Activated T-cell treated with anti-CD3 and anti-CD28 coated beads for 24 hours (primary cell): Measurements from ENCODE around the gene ZNF121.
"Not testable (repeated sequence)": the region's sequence is repeated elsewhere in the genome, so short reads cannot be mapped to it uniquely, and the experiment has no call there.

Experiments used
- DNase-seq: peaks from one replicate; pipeline ENCODE4 v3.0.0-alpha.2; 2020; ENCODE audit warnings: low read depth

Gene ZNF121

GRCh38 chr19:9584073-9584833 lies at the start of gene ZNF121:
Gene ZNF121 (minus strand): TSS chr19:9584504. CDS start chr19:9568097, 16,407 bp downstream.
- DNase-seq: peak; percentile 79

- no peak for DNase-seq
Measured at GRCh38 chr19:9627856-9628255, 43.6 kb upstream of the ZNF121 start.

- no peak for DNase-seq
Measured at GRCh38 chr19:9622531-9622930, 38.2 kb upstream of the ZNF121 start.

- DNase-seq: peak; percentile 82
Measured at GRCh38 chr19:9621156-9622037, 37.1 kb upstream of the ZNF121 start, which contains the start of gene ZNF561. Gene ZNF561 (minus strand): TSS chr19:9621232. CDS start chr19:9619456, 1,776 bp downstream.

GRCh38 chr19:9620842-9621155 lies 36.5 kb upstream of the ZNF121 start:
- DNase-seq: no peak

GRCh38 chr19:9615844-9616243 lies 31.5 kb upstream of the ZNF121 start:
- no peak for DNase-seq

- DNase-seq: no peak
Measured at GRCh38 chr19:9610484-9611113, 26.3 kb upstream of the ZNF121 start.

GRCh38 chr19:9608912-9609311 lies 24.6 kb upstream of the ZNF121 start:
- DNase-seq: no peak

- DNase-seq: no peak
Measured at GRCh38 chr19:9597027-9597426, 12.7 kb upstream of the ZNF121 start.

- DNase-seq: peak; percentile 72
Measured at GRCh38 chr19:9586764-9587163, 2.5 kb upstream of the ZNF121 start.

- DNase-seq: not testable (repeated sequence)
Measured at GRCh38 chr19:9582081-9582725, 2.1 kb downstream of the ZNF121 start.

GRCh38 chr19:9580728-9581127 lies 3.6 kb downstream of the ZNF121 start:
- no peak for DNase-seq

GRCh38 chr19:9570255-9570654 lies 14.0 kb downstream of the ZNF121 start:
- no peak for DNase-seq

GRCh38 chr19:9566729-9567128 lies 17.6 kb downstream of the ZNF121 start:
- DNase-seq: no peak

GRCh38 chr19:9565900-9566705 lies 18.2 kb downstream of the ZNF121 start:
- DNase-seq: no peak

GRCh38 chr19:9552536-9553274 lies 31.6 kb downstream of the ZNF121 start:
- DNase-seq: no peak

GRCh38 chr19:9547870-9548269 lies 36.4 kb downstream of the ZNF121 start:
- DNase-seq: no peak

- DNase-seq: not testable (repeated sequence)
Measured at GRCh38 chr19:9541281-9541680, 43.0 kb downstream of the ZNF121 start.

GRCh38 chr19:9539921-9540320 lies 44.4 kb downstream of the ZNF121 start:
- not testable (repeated sequence) for DNase-seq

GRCh38 chr19:9539201-9539600 lies 45.1 kb downstream of the ZNF121 start:
- not testable (repeated sequence) for DNase-seq
